Kidney (tissue), 14 donors: Measurements from ENCODE around the gene KRT10. TPM values are rescaled to one million over a fixed set of nuclear protein-coding genes. Genes with fewer than 3 reads are reported as not detected.

ENCODE experiments used
- DNase-seq, 5 donors: peaks; one replicate each; pipeline ENCODE4 v3.0.0-alpha.2; 2013 to 2020
- FAIRE-seq: peaks from 2 replicates; lab custom pipeline; 2012; peaks lifted over from hg19 to GRCh38; lab: Jason Lieb, UNC
- H3K27ac ChIP-seq, 2 donors: one replicate each; pipeline ENCODE4 v1.7.0; 2013; ENCODE audit warnings: low read depth in 2 of 2, low read length in 2 of 2, inconsistent platforms in 1 of 2
- H3K27me3 ChIP-seq: one replicate; pipeline ENCODE4 v1.7.1; 2013; ENCODE audit warnings: low read length, inconsistent platforms; ENCODE audit not compliant: control insufficient read depth, insufficient read depth
- H3K36me3 ChIP-seq, 3 donors: one replicate each; pipeline versions ENCODE4 v1.7.0 to v1.7.1; 2013; ENCODE audit warnings: low read length in 3 of 3, control low read depth in 1 of 3, inconsistent platforms in 1 of 3; ENCODE audit not compliant: insufficient read depth in 3 of 3, control insufficient read depth in 2 of 3
- H3K4me1 ChIP-seq, 3 donors: one replicate each; pipeline versions ENCODE4 v1.7.0 to v1.7.1; 2013; ENCODE audit warnings: low read length in 3 of 3, inconsistent platforms in 1 of 3, low read depth in 1 of 3; ENCODE audit not compliant: control insufficient read depth in 2 of 3, insufficient read depth in 2 of 3
- H3K4me3 ChIP-seq, 3 donors: one replicate each; pipeline versions ENCODE4 v1.7.0 to v1.8.1; 2013; ENCODE audit warnings: low read length in 3 of 3, control low read depth in 1 of 3, inconsistent platforms in 1 of 3
- H3K9ac ChIP-seq, 3 donors: one replicate each; pipeline versions ENCODE4 v1.7.0 to v1.7.1; 2013; ENCODE audit warnings: low read length in 3 of 3, control low read depth in 1 of 3, inconsistent platforms in 1 of 3
- H3K9me3 ChIP-seq, 3 donors: one replicate each; pipeline versions ENCODE4 v1.7.0 to v1.7.1; 2013; ENCODE audit warnings: low read length in 3 of 3, control low read depth in 1 of 3, inconsistent platforms in 1 of 3; ENCODE audit not compliant: control insufficient read depth in 2 of 3, insufficient read depth in 1 of 3
- CTCF ChIP-seq: IDR thresholded peaks from 3 replicates; pipeline ENCODE4 v1.5.1; 2012; ENCODE audit warnings: mild to moderate bottlenecking, moderate library complexity, borderline replicate concordance; ENCODE audit not compliant: insufficient read depth; ENCODE audit errors: extremely low read depth
- intact Hi-C: fragments of 100-400 bp; cut with DNase I; formaldehyde crosslinking; loops from one replicate; pipeline ENCODE4 v1.11.1; 2022
- polyA plus RNA-seq: library from polyadenylated mRNA; stranded (reverse); fragments of 350-450 nt; fragmentation: Illumina TruSeq; extraction: RNeasy Lipid Tissue Mini Kit (QIAGEN cat#74804); gene quantifications from one replicate; pipeline ENCODE4 v1.2.3, GENCODE V29; 2014; ENCODE audit warnings: low read depth, low replicate concordance; ENCODE audit not compliant: insufficient read depth
- total RNA-seq: library from RNA; stranded (reverse); fragmentation: NEBNext Ultra II Directional; extraction: Animal tissue kit (Norgen Biotek cat#: 25700); gene quantifications from one replicate; pipeline ENCODE4 v1.2.1, GENCODE V29; 2021
- donor health status: control.
- donor health status: control.
- donor health status: control.
- donor health status: control.
- donor health status: control.
- donor health status: DM: yes; HTN: yes; CAD: no.
- donor health status: Normal renal cell carcinoma (clear cell type).

Gene KRT10
- total and polyA plus RNA-seq, 2 donors from 2014 or later: 47.9 to 50.9 TPM

GRCh38 chr17:40819528-40820125 lies 2.8 kb downstream of the KRT10 start:
- Histone ChIP-seq H3K27ac (peak overlapping the region; percentile 63 to 75), H3K36me3 (peaks cover 0 to 2% (median 0%) of the 10 kb centered on the region in 3 donors), H3K9ac (peak overlapping the region in 2 of 3 donors; percentile 69 to 75), H3K9me3 (no peaks in the 10 kb centered on the region), H3K4me3 (peak overlapping the region; percentile 85 to 95 (median 94)), H3K4me1 (peaks cover 0 to 4% (median 0%) of the 10 kb centered on the region in 3 donors), H3K27me3 (no peaks in the 10 kb centered on the region)
- TF ChIP-seq CTCF: no peak
- DNase-seq: peak in 1 of 5 donors; percentile 39
- intact Hi-C loops: no loop called here
- no peak for FAIRE-seq

GRCh38 chr17:40818733-40819527 lies 3.5 kb downstream of the KRT10 start:
- DNase-seq (peak; percentile 87 to 94 (median 90)), FAIRE-seq (no peak)
- H3K9ac ChIP-seq: peak overlapping the region; percentile 58 to 89 (median 69)
- no peaks in the 10 kb centered on the region for H3K27me3 ChIP-seq
- H3K36me3 ChIP-seq: peaks cover 0 to 2% (median 0%) of the 10 kb centered on the region in 3 donors
- H3K4me1 ChIP-seq: peaks cover 0 to 4% (median 0%) of the 10 kb centered on the region in 3 donors
- no peak for TF ChIP-seq CTCF
- intact Hi-C loops: no loop called here
- H3K9me3 ChIP-seq: no peaks in the 10 kb centered on the region
- peak overlapping the region; percentile 90 to 95 (median 95) for H3K4me3 ChIP-seq
- peak overlapping the region; percentile 83 to 92 for H3K27ac ChIP-seq

- Histone ChIP-seq H3K27ac (peak overlapping the region; percentile 83 to 92), H3K4me3 (peak overlapping the region; percentile 87 to 95 (median 90)), H3K4me1 (peaks cover 0 to 4% (median 0%) of the 10 kb centered on the region in 3 donors), H3K9me3 (no peaks in the 10 kb centered on the region), H3K9ac (peak overlapping the region; percentile 46 to 89 (median 58)), H3K27me3 (no peaks in the 10 kb centered on the region), H3K36me3 (peaks cover 0 to 2% (median 0%) of the 10 kb centered on the region in 3 donors)
- intact Hi-C loops: no loop called here
- FAIRE-seq: no peak
- no peak for TF ChIP-seq CTCF
- no peak for DNase-seq
Observed at GRCh38 chr17:40818343-40818732, 4.1 kb downstream of the KRT10 start.
